Right ventricle myocardium inferior (tissue), 1 donor: Measurements from ENCODE around the gene SSC5D. TPM values are rescaled to one million over a fixed set of nuclear protein-coding genes. Genes with fewer than 3 reads are reported as not detected.
A peak's percentile ranks its signal among the peaks of the same experiment; 100 is the strongest.

Experiments
- ATAC-seq: fragments of 200-7000 bp; cut with Tn5 transposase; one replicate; pipeline ENCODE4 v1.9.1; 2020; ENCODE audit warnings: mild to moderate bottlenecking, moderate library complexity
- DNase-seq: peaks from one replicate; pipeline ENCODE4 v3.0.0; 2021; ENCODE audit errors: missing footprints
- intact Hi-C: fragments of 100-400 bp; cut with DNase I; formaldehyde crosslinking; loops from one replicate; pipeline ENCODE4 v1.11.0; 2022
- total RNA-seq: library from RNA; stranded (reverse); fragmentation: NEBNext Ultra II Directional; extraction: Animal tissue kit (Norgen Biotek cat#: 25700); gene quantifications from one replicate; pipeline ENCODE4 v1.2.1, GENCODE V29; 2021
- donor health status: DM: no; HTN: yes; CAD: no; lungs with severe emphysema.

Gene SSC5D
- total RNA-seq, 1 donor from 2014 or later, result 3.4 TPM

DNA sequence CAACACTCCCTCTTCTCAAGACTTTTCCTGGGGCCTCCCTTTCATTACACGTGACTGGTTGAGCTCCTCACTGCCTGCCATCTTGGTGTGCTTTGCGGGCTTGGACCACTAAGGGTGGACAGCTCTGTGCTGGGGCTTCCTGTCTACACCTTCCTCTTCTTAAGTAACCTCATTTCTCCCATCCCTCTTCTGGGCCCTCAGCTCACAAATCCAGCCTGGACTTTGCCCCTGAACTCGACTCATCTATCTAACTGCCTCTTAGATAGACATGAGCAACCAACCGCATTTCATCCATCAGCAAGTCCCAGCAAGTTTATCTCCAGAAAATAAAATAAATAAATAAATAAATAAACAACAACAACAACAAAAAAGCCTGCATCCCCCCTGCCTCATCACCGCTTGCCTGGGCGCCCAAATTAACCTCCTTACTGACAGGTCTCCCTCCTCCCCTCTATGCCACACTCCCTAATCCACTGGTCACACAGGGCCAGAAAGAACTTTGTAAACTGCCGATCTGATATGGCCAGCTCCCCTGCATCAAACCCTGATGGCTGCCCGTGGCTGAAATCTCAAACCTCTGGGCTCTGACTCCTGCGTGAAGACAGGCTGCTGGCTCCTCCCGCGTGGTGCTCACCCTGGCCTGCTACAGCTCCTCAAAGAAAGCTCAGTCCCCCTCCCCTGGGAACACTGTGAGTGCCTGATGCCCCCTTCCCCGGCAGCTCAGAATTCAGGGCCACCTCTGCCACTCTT is 34.5 kb upstream of the SSC5D start:
- ATAC-seq, result no peak
- no peak for DNase-seq
- intact Hi-C loops, result no loop called here

DNA sequence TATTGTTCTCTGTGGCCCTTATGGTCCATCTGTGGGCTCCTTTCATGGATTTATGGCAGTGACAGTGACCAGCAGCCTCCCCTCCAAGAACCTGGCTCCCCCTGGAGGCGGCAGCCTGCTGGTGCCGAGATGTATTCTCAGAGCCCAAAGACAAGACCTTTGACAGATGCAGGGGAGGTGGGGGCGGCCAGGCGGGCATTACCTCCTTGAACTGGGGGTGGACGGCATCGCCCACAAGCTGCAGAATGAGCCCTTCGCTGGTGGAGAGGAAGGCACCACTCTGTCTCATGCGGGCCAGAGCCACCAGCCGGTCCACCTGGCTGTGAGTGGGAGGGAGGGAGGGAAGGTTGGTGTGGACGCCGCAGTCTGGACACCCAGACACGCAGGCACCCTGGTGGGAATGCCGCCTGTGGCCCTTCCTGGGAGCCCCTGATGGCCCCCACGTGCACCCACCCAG is 33.4 kb upstream of the SSC5D start:
- no peak for ATAC-seq
- intact Hi-C loops, result no loop called here
- no peak for DNase-seq

DNA sequence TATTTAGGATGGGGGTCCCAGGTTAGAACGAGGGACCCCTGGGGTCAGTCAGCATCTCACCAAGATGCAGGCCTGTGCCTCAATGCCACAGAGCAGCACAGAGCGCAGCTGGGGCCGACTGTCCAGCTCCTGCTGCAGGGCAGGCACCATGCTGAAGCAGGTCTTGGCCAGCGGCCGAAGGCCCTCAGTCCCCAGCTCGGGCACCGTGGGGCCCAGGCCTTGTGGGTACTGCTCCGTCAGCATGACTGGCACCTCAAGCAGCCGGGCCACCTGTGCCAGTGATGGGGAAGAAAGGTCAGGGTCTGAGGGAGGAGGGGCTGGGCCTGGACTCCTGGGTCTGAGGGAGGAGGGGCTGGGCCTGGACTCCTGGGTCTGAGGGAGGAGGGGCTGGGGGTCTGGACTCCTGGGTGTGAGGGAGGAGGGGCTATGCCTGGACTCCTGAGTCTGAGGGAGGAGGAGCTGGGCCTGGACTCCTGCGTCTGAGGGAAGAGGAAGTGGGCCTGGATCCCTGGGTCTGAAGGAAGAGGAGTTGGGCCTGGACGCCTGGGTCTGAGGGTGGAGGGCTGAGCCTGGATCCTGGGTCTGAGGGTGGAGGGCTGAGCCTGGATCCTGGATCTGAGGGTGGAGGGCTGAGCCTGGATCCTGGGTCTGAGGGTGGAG is 32.5 kb upstream of the SSC5D start:
- DNase-seq (no peak), ATAC-seq (no peak)
- intact Hi-C loops, result no loop called here

DNA sequence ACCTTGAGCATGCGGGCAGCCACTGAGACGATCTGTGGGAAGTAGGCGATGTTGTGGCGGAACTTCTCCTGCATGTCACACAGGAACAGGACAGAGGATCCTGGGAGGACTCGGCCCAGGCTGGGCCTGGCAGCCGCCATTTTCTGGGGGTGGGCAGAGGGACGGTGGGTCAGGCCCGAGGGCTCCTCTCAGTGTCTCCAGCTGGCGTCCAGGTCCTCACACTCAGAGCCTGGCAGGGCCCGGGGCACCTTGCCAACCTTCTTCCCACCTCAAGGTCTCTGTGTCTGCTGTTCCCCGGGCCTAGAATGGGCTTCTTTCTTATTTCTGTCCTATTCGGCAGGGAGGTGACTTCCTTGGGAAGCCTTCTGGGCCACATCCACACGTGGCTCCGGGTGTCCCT is 31.9 kb upstream of the SSC5D start:
- ATAC-seq (no peak), DNase-seq (no peak)
- intact Hi-C loops, result no loop called here

DNA sequence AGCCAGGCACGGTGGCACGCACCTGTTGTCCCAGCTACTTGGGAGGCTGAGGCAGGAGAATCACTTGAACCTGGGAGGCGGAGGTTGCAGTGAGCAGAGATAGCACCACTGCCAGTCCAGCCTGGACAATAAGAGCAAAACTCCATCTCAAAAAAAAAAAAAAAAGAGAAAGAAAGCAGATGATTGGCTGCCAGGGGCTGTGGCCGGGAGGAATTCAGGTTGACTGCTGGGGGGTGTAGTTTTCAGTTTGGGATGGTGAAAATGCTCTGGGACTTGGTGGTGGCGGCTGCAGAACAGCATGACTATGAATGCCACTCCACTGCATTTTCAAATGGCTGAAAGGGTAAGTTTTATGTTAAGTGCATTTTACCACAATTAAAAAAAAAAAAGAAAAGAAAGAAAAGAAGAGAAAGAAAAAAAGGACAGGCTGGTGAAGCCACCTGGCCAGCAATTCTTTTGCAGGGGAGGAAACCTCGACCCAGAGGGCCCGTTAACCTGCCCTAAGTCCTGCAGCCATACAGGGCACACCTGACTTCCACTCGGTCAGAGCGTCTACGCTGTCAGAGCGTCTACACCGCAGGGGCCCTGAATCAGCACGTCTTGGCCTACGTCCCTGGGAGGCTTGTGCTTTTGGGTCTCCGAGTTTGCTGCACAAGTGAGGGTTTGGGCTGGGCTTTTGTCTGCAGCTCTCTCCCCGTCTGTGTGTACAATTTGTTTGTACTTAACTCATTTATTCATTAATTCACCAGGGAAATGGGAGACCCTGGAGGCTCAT is 30.4 kb upstream of the SSC5D start:
- intact Hi-C loops, result no loop called here
- DNase-seq (no peak), ATAC-seq (no peak)

DNA sequence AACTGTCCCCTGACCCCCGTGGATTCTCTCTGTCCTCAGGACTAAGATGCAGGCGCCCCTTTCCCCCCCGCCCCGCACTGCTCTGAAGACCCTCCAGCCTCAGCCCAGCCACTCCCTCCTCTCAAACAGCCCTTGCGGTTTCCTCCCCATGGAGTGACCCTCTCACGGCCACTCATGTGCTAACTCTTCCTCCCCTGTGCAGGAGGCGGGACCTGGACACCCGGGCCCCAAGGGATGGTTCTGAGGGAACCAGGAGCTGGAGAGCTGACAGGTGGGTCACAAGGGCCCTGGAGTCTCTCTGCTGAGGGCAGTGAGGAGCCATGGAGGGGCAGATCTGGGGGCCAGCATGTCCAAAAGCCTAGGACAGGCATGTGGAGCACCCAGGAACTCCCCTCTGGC is 28.7 kb upstream of the SSC5D start:
- intact Hi-C loops, result no loop called here
- ATAC-seq (no peak), DNase-seq (no peak)

DNA sequence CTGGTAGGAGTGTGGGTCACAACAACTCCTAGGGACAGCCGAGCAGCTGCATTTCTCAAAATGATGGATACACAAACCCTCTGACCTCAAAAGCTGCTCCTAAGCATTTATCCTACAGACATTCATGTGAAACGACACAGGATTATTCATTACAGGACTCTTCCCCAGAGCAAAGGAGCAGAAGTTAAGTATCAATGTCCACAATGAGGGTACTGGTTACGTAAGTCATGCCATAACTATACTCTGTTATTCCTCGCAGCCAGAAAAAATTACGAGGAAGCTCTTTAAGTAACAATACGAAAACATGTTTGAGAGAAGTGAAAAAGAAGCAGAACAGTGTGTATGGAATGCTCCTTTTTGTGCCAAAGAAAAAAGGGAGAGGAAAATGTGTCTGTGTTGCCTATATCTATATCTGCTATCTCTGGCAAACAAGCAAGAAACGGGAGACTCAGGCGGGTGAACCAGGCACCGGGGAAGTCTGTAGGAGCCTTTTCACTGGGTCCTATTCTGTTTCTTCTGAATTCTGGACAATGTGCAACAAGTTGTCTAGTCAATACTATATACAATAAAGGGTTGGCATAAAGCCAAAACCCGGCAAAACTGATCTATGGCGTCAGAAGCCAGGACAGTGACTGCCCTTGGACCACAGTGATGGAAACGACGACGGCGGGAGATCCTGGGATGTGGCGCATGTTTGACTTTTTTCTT is 28.1 kb upstream of the SSC5D start:
- ATAC-seq (no peak), DNase-seq (no peak)
- intact Hi-C loops, result loop anchor here (5.0 kb wide), 1 partner anchor 172 kb away; no protein-coding TSS in a partner anchor

DNA sequence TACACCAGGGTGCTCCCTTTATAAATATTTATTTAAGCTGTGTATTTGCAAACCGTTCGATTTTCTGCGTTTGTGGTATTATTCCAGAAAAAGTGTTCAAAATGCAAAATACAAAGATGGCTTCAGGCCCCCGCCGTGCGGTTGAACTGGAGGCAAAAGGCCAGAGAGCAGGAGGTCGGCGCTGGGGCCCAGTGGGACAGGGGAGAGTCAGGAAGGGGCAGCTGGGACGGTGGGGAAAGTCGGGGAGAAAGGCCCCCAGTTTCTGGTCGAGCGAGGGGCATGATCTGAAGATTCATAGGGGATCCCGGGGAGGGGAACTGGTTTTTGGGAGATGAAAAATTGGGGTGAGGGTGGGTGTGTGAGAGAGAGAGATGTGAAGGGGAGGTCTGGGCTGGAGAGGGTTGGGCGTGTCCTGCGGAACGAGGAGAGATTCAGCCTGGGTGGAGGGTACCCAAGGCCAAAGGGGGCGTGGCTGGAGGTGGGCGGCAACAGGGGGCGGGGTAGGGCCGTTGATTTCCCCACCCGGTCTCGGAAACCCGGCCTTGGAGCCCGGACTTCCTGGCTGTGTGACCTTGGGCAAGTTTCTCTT is 27.5 kb upstream of the SSC5D start:
- ATAC-seq (peak; percentile 75), DNase-seq (peak; percentile 82)
- intact Hi-C loops, result loop anchor here (1.0 to 5.0 kb wide), 2 partner anchors 75 to 172 kb away; partner anchors contain the start of gene RPL28

DNA sequence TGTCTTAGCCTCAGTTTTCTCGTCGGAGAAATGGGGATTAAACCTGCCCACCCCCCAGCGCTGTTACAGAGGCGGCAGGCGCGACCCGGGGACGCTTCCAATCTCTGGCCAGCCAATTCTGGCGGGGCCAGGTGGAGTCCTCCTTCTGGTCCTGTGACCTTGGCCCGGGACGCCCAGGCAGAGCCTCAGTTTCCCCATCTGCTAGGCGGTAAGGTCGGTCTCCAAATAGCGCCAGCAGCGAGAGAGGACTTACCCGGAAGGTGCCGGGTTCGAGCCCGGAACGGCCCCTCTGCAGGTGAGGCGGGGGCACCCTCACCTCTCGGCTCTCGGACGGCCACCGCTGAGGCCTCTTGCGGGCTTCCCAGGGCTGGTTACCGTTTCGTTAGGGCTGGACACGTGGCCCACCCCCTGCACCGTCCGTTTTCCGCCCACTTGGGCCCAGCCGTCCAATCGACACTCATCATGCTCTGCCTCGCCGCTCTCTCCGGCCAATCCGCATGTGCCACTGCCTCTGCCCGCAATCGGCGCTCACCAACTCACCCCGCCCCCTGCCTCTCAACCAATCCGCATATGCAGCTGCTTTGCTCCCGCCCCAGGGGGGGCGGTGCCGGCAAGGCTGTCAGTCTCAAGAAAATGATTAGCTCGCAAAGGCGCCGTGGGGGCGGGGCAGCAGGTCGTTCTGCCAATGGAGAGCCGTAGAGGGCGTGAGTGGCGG is 26.8 kb upstream of the SSC5D start, which contains the start of gene ISOC2:
TSS of gene ISOC2 (minus strand) at position 384 of the 715 bp plus-strand sequence. CDS start 5,156 bp downstream, outside the sequence.
- DNase-seq (peak; percentile 100), ATAC-seq (peak; percentile 94)
- intact Hi-C loops, result loop anchor here (1.0 to 5.0 kb wide), 2 partner anchors 76 to 171 kb away; partner anchors contain the start of gene RPL28

DNA sequence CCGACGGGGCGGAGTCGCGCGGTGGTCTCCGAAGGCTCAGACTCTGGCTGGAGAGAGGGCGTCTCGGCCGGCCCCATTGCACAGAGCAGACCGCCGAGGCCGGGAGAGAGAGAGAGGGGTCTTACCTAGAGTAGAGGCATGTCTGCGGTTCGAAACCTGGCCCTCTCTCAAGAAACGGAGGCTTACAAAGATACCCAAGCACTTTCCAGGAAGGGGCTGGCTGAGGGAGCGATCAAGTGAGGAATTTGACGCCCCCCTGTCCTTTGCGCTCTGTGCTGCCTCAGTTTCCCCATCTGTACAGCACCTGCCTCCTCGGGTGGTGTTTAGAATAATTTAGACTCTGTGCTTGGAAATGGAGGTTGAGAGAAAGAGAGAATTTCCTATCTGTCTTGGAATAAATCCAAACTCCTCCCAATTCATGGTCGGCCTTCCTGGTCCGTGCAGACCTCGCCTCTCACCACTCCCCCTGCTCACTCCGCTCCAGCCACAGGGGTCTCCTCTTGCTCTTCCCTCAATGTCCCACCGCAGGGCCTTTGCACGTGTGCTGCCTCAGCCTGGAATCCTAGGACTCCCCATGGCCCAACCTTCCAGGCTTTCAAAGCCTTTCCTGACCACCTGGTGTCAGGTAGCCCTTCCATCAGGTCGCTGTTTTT is 26.1 kb upstream of the SSC5D start:
- DNase-seq (peak; percentile 31), ATAC-seq (no peak)
- intact Hi-C loops, result loop anchor here (1.0 to 5.0 kb wide), 2 partner anchors 77 to 170 kb away; partner anchors contain the start of gene RPL28

DNA sequence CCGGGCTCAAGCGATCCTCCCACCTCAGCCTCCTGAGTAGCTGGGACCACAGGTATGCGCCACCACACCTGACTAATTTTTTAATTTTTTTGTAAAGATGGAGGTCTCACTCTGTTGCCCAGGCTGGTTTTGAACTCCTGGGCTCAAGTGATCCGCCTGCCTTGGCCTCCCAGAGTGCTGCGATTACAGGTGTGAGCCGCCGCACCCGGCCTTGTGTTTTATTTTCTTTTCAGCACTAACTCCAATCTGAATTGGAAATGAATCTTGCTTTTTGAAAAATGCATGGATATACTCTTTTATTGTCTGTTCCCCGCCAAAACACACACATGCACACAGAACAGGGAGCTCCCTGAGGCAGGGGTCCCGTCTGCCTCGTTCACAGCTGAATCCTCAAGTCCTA is 25.5 kb upstream of the SSC5D start:
- peak; percentile 57 for DNase-seq
- intact Hi-C loops, result loop anchor here (5.0 kb wide), 1 partner anchor 170 kb away; no protein-coding TSS in a partner anchor
- no peak for ATAC-seq

DNA sequence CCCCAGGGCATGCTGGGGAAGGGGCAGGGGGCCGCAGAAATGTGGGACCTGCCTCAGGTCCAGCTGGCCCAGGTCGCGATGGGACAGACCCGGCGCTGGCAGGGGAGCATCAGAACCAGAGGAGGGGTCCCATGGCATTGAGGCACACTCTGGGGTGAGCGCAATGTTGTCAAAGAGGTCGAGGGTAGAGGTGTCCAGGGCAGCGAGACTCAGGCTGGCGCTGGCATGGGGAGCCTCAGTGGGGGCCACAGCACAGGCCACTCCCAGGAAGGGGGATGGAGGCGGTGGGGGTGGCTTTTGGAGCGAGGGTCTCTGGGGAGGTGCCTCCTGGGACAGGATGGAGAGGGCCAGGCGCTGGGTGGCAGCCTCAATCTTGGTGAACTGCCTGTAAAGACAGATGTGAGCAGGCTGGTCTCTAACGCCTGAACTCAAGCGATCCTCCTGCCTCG is 24.6 kb upstream of the SSC5D start:
- no peak for DNase-seq
- intact Hi-C loops, result loop anchor here (5.0 kb wide), 1 partner anchor 169 kb away; no protein-coding TSS in a partner anchor
- ATAC-seq, result no peak

DNA sequence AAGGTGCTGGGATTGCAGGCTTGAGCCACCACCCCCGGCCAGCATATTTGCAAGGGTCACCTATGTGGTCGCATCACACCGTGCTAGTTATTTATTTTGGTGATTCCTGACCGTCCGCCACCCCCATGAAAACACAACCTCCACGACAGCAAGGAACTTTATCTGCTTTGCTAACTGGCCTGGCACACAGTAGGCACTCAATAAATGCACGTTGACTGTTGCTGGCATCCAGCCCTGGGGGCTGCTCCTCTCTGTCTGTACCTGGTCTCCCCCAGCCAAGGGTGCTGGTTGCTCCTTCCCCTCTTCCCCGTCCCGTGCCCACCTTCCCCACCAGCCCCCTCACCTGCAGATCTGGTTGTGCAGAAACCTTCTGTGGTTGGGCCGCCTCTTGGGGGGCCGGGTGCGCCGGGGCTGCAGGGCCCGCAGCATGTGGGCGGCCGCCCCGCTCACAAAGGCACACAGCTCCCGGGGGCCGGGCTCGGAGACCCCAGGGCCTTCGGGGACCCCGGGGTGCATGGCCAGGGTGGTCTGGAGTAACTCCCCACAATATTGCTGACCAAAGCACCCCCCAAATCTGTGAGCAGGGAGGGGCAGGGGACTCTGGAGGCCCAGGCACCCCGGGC is 24.1 kb upstream of the SSC5D start:
- ATAC-seq, result no peak
- no peak for DNase-seq
- intact Hi-C loops, result loop anchor here (5.0 kb wide), 1 partner anchor 168 kb away; no protein-coding TSS in a partner anchor

DNA sequence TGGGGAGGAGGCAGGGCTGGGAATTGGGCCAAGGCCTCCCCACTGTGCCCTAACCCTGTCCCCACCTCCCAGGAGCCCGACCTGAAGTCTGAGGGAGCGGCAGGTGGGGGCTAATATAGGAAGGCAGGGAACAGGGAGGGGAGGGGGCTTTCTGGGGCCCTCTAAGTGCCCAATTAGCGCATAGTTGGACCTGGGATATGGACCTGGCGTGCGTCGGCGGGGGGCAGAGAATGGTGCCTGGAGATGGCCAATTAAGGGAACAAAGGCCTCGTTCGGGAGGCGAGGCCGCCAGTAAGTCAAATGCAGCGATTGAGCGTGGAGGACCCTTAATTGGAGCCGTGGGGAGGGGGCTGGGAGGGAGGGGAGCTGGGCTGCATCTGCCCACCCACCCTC is 23.6 kb upstream of the SSC5D start, which contains the start of gene C19orf85:
TSS of gene C19orf85 (minus strand) at position 90 of the 393 bp plus-strand sequence. CDS start 197 bp downstream, outside the sequence.
- DNase-seq (no peak), ATAC-seq (no peak)
- intact Hi-C loops, result loop anchor here (5.0 kb wide), 1 partner anchor 168 kb away; no protein-coding TSS in a partner anchor

DNA sequence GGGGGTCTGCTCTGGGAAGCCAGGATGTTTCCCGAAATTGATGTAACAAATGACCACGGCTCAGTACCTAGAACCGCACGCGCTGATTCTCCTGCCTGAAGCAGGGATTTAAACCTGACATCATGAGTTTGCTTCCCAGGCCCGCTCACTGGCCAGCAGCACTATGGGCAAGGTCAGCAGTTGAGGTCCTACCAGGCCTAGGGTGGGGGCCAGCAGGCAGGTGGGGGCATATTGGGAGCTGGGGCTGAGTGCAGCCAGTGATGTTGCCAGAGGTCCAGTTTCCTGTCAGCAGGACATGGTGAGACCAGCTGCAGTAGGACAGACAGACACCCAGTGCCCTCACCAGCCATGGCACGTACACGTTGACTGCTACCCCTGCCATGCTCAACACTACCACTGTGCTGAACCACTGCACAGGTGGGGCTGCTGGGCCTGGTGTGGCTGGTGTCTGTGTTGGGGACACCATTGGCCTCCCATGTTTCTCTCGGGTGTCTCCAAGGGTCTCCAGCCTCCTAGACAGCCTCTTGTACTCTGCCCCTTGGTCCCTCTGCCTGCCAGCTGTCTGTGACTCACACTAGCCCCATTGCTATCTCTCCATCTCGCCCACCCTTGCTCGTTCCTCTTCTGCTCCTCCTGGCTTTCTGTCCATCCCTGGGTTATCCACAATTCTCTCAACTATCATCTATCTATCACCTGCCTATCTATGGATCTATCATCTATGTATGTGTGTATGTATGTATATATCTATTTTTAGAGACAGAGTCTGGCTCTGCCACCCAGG is 22.6 kb upstream of the SSC5D start:
- ATAC-seq (no peak), DNase-seq (peak; percentile 49)
- intact Hi-C loops, result loop anchor here (2.0 kb wide), 1 partner anchor 39 kb away; no protein-coding TSS in a partner anchor
